NCI-H82 treated with DMSO at 0.1 percent for 48 hours (cell line): ENCODE results near the gene TUBA3E.
"Not testable (repeated sequence)": the region's sequence is repeated elsewhere in the genome, so short reads cannot be mapped to it uniquely, and the experiment has no call there.

Experiments
- DNase-seq: peaks from one replicate; lab custom pipeline; 2025; ENCODE audit not compliant: unreplicated experiment; lab: John Stamatoyannopoulos, UW

Gene TUBA3E

GRCh38 chr2:130192451-130192850 lies 5.8 kb downstream of the TUBA3E start:
- DNase-seq, result not testable (repeated sequence)

- DNase-seq, result not testable (repeated sequence)
These were observed 6.9 kb downstream of the TUBA3E start for GRCh38 chr2:130191319-130191718.

- DNase-seq, result no peak
These were observed 8.0 kb downstream of the TUBA3E start for GRCh38 chr2:130190237-130190636.

GRCh38 chr2:130188958-130189357 lies 9.3 kb downstream of the TUBA3E start:
- DNase-seq, result not testable (repeated sequence)

GRCh38 chr2:130187859-130188792 lies 10.1 kb downstream of the TUBA3E start:
- DNase-seq, result not testable (repeated sequence)

- no peak for DNase-seq
These were observed 11.0 kb downstream of the TUBA3E start for GRCh38 chr2:130187268-130187667.

GRCh38 chr2:130186391-130186790 lies 11.8 kb downstream of the TUBA3E start:
- DNase-seq, result no peak

GRCh38 chr2:130185896-130186295 lies 12.3 kb downstream of the TUBA3E start:
- DNase-seq, result no peak

GRCh38 chr2:130185436-130185835 lies 12.8 kb downstream of the TUBA3E start:
- no peak for DNase-seq

GRCh38 chr2:130183512-130184373 lies 14.5 kb downstream of the TUBA3E start:
- DNase-seq, result no peak

- not testable (repeated sequence) for DNase-seq
These were observed 15.3 kb downstream of the TUBA3E start for GRCh38 chr2:130182826-130183511.

GRCh38 chr2:130181880-130182682 lies 16.2 kb downstream of the TUBA3E start, which contains the start of gene MZT2B:
TSS of gene MZT2B (plus strand) at chr2:130182262. CDS start at chr2:130182283, 21 bp downstream.
- peak; percentile 58 for DNase-seq

GRCh38 chr2:130181325-130181879 lies 16.8 kb downstream of the TUBA3E start, which contains the start of gene SMPD4:
TSS of gene SMPD4 (minus strand) at chr2:130181602. CDS start at chr2:130176592, 5,010 bp downstream.
- peak; percentile 82 for DNase-seq

- not testable (repeated sequence) for DNase-seq
These were observed 17.6 kb downstream of the TUBA3E start for GRCh38 chr2:130180404-130181324.

- DNase-seq, result not testable (repeated sequence)
These were observed 23.4 kb downstream of the TUBA3E start for GRCh38 chr2:130174866-130175265.

- no peak for DNase-seq
These were observed 28.3 kb downstream of the TUBA3E start for GRCh38 chr2:130169896-130170295.

- DNase-seq, result not testable (repeated sequence)
These were observed 29.1 kb downstream of the TUBA3E start for GRCh38 chr2:130169163-130169562.

- DNase-seq, result not testable (repeated sequence)
These were observed 31.6 kb downstream of the TUBA3E start for GRCh38 chr2:130166611-130167010.
